T follicular helper cell (primary cell): ENCODE measurements around the gene RETREG2.
A peak's percentile ranks its signal among the peaks of the same experiment; 100 is the strongest.

Experiments
- DNase-seq: peaks from one replicate; pipeline ENCODE4 v3.0.0-alpha.2; 2020; ENCODE audit warnings: low read depth

The RETREG2 gene

GRCh38 chr2:219168932-219169331, 9.1 kb upstream of the RETREG2 start:
- DNase-seq = no peak

- no peak for DNase-seq
Measured at GRCh38 chr2:219169930-219170654, 8.0 kb upstream of the RETREG2 start, which contains the start of gene SLC23A3. TSS of gene SLC23A3 (minus strand) at chr2:219170029. CDS start at chr2:219169984, 45 bp downstream.

- DNase-seq = no peak
Measured at GRCh38 chr2:219171231-219171651, 6.8 kb upstream of the RETREG2 start.

- no peak for DNase-seq
Measured at GRCh38 chr2:219172231-219173154, 5.6 kb upstream of the RETREG2 start.

GRCh38 chr2:219173176-219173575, 4.9 kb upstream of the RETREG2 start:
- no peak for DNase-seq

GRCh38 chr2:219174146-219174545, 3.9 kb upstream of the RETREG2 start:
- no peak for DNase-seq

GRCh38 chr2:219174801-219175200, 3.3 kb upstream of the RETREG2 start:
- no peak for DNase-seq

- DNase-seq = no peak
Measured at GRCh38 chr2:219175486-219175885, 2.6 kb upstream of the RETREG2 start.

- peak; percentile 10 for DNase-seq
Measured at GRCh38 chr2:219175928-219176817, 1.9 kb upstream of the RETREG2 start.

GRCh38 chr2:219176818-219177551, 1.1 kb upstream of the RETREG2 start, which contains the start of gene CNPPD1:
TSS of gene CNPPD1 (minus strand) at chr2:219176925. CDS start at chr2:219176828, 97 bp downstream.
- peak; percentile 79 for DNase-seq

- peak; percentile 22 for DNase-seq
Measured at GRCh38 chr2:219178377-219179175, 501 bp downstream of the RETREG2 start.

- no peak for DNase-seq
Measured at GRCh38 chr2:219179601-219180465, 1.8 kb downstream of the RETREG2 start.

GRCh38 chr2:219180961-219181360, 2.9 kb downstream of the RETREG2 start:
- DNase-seq = no peak

- DNase-seq = no peak
Measured at GRCh38 chr2:219181531-219181930, 3.5 kb downstream of the RETREG2 start.

GRCh38 chr2:219182331-219183150, 4.5 kb downstream of the RETREG2 start:
- DNase-seq = no peak

- DNase-seq = no peak
Measured at GRCh38 chr2:219183151-219183772, 5.2 kb downstream of the RETREG2 start.

- DNase-seq = no peak
Measured at GRCh38 chr2:219184121-219184520, 6.0 kb downstream of the RETREG2 start.
